HepG2 (cell line): ENCODE data around the gene ZMYND8. TPM values are rescaled to one million over a fixed set of nuclear protein-coding genes. Genes with fewer than 3 reads are reported as not detected.
A peak's percentile ranks its signal among the peaks of the same experiment; 100 is the strongest.

Experiments
- AFF4 ChIP-seq: sonication (generic); formaldehyde crosslinking; IDR thresholded peaks from 2 replicates; pipeline ENCODE4 v1.4.0; 2020; ENCODE audit warnings: missing genetic modification reagents
- BCLAF1 ChIP-seq: fragments of 450-650 bp; IDR thresholded peaks from 2 replicates; pipeline ENCODE4 v1.6.1; 2017; ENCODE audit warnings: mild to moderate bottlenecking
- DNMT3B ChIP-seq: conservative IDR thresholded peaks from 2 replicates; pipeline ENCODE4 v1.6.1; 2016; ENCODE audit warnings: missing biosample characterization, control low read depth
- HHEX ChIP-seq: IDR thresholded peaks from 2 replicates; pipeline ENCODE4 v1.6.1; 2016; ENCODE audit warnings: control low read depth
- SKI ChIP-seq: fragments of 450-650 bp; IDR thresholded peaks from one replicate; pipeline ENCODE4 v1.6.1; 2018; ENCODE audit warnings: mild to moderate bottlenecking; ENCODE audit not compliant: partially characterized antibody
- SNAPC4 ChIP-seq: sonication (generic); formaldehyde crosslinking; IDR thresholded peaks from 2 replicates; pipeline ENCODE4 v1.4.0; 2020; ENCODE audit warnings: mild to moderate bottlenecking, missing genetic modification reagents
- ZBTB38 ChIP-seq: sonication (generic); formaldehyde crosslinking; IDR thresholded peaks from 2 replicates; pipeline ENCODE4 v1.5.1; 2020; ENCODE audit warnings: mild to moderate bottlenecking, missing genetic modification reagents
- ZNF713 ChIP-seq: sonication (generic); formaldehyde crosslinking; IDR thresholded peaks from 2 replicates; pipeline ENCODE4 v1.4.0; 2020; ENCODE audit warnings: mild to moderate bottlenecking, missing genetic modification reagents
- polyA plus RNA-seq, 8 experiments: library from polyadenylated mRNA; depleted of rRNA in 3 of 8; stranded (reverse) in 7 of 8; unstranded in 1 of 8; fragments of >200 nt; fragmentation: Illumina TruSeq in 4 of 8; extraction: Trizol in 4 of 8; gene quantifications; 2 replicates each; pipeline versions ENCODE4 v1.2.1 to v1.2.3, GENCODE V29; 2011 to 2016; ENCODE audit warnings: low read depth in 4 of 8, missing spikeins in 1 of 8, mixed read lengths in 1 of 8; ENCODE audit not compliant: insufficient read depth in 1 of 8
- total RNA-seq, 5 experiments: library from RNA; depleted of rRNA; stranded (reverse); fragments of >200 nt; fragmentation: Illumina TruSeq; extraction: Trizol; gene quantifications; 2 replicates each; pipeline ENCODE4 v1.2.3, GENCODE V29; 2016; ENCODE audit warnings: low read depth in 1 of 5
- TF ChIP-seq, protein P1 (sequence below): sonication (generic); formaldehyde crosslinking; IDR thresholded peaks from 2 replicates; pipeline ENCODE4 v1.5.0; 2020; ENCODE audit warnings: mild to moderate bottlenecking, missing genetic modification reagents
- TF ChIP-seq, protein P2 (sequence below): conservative IDR thresholded peaks from 2 replicates; pipeline ENCODE4 v1.6.1; 2018; ENCODE audit warnings: missing genetic modification reagents
- TF ChIP-seq, protein P3 (sequence below): sonication (generic); formaldehyde crosslinking; IDR thresholded peaks from 2 replicates; pipeline ENCODE4 v1.8.1; 2023; ENCODE audit warnings: missing genetic modification reagents, inconsistent platforms, borderline replicate concordance

ZMYND8 gene
- total and polyA plus RNA-seq, 2 of the 13 experiments (the other 11 are each of a cell fraction or from before 2014, with no cell fraction given): 53.9 to 84.7 TPM

DNA sequence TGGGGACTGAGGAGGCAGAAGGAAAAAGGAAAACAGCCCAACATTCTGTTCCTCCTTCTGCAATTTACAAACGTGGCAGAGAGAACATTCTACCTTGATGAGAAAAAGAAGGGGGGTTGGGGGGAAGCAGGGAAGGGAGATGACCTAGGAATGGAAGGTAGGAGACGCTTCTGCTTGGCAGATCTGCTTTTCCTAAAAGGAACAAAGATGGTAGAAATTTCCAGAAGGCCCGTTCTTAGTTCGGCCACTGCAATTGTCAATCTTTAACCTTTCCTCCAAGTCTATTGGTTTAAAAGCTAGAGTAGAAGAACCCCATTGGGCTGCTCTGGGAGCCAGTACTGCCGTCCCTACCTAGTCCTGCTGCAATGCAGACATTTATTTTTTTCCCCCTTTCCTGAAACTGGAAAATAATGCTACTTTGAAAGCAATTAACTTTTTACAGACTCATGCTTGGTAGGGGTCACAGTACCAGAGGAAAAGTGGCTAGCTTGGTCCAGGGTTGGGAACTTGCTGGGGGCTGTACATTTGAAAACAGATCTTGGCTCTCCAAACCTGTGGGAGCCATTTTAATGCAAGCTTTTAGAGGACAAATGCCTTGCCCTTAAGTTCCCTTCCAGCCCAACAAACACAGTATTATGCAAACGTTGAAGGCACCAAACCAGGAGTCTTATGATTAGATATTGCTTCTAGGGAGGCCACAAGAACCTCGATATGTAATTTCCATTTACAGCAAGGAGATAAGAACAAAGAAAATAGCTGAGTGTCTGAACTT lies 2.6 kb downstream of the ZMYND8 start (continued):
- no peak for TF ChIP-seq SNAPC4 (CRISPR knock-in tag)
- TF ChIP-seq HHEX: no peak
- no peak for TF ChIP-seq ZBTB38
- TF ChIP-seq, protein P1, sequence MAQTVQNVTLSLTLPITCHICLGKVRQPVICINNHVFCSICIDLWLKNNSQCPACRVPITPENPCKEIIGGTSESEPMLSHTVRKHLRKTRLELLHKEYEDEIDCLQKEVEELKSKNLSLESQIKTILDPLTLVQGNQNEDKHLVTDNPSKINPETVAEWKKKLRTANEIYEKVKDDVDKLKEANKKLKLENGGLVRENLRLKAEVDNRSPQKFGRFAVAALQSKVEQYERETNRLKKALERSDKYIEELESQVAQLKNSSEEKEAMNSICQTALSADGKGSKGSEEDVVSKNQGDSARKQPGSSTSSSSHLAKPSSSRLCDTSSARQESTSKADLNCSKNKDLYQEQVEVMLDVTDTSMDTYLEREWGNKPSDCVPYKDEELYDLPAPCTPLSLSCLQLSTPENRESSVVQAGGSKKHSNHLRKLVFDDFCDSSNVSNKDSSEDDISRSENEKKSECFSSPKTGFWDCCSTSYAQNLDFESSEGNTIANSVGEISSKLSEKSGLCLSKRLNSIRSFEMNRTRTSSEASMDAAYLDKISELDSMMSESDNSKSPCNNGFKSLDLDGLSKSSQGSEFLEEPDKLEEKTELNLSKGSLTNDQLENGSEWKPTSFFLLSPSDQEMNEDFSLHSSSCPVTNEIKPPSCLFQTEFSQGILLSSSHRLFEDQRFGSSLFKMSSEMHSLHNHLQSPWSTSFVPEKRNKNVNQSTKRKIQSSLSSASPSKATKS (CRISPR knock-in tag): peak; percentile 86; the same call in 1 of the 2 replicates
- TF ChIP-seq BCLAF1: no peak
- TF ChIP-seq AFF4: 0 out of 2 replicates have a peak, but pooled peaks have one; percentile 71
- no peak for TF ChIP-seq DNMT3B (CRISPR knock-in tag)
- TF ChIP-seq ZNF713 (CRISPR knock-in tag): no peak
- TF ChIP-seq, protein P2, sequence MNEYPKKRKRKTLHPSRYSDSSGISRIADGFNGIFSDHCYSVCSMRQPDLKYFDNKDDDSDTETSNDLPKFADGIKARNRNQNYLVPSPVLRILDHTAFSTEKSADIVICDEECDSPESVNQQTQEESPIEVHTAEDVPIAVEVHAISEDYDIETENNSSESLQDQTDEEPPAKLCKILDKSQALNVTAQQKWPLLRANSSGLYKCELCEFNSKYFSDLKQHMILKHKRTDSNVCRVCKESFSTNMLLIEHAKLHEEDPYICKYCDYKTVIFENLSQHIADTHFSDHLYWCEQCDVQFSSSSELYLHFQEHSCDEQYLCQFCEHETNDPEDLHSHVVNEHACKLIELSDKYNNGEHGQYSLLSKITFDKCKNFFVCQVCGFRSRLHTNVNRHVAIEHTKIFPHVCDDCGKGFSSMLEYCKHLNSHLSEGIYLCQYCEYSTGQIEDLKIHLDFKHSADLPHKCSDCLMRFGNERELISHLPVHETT (CRISPR knock-in tag): no peak
- TF ChIP-seq SKI: no peak
- TF ChIP-seq, protein P3, sequence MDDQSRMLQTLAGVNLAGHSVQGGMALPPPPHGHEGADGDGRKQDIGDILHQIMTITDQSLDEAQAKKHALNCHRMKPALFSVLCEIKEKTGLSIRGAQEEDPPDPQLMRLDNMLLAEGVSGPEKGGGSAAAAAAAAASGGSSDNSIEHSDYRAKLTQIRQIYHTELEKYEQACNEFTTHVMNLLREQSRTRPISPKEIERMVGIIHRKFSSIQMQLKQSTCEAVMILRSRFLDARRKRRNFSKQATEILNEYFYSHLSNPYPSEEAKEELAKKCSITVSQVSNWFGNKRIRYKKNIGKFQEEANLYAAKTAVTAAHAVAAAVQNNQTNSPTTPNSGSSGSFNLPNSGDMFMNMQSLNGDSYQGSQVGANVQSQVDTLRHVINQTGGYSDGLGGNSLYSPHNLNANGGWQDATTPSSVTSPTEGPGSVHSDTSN: no peak
